ELF-1 (cell line): ENCODE results near the gene MPZ.
"Not testable (repeated sequence)": the region's sequence is repeated elsewhere in the genome, so short reads cannot be mapped to it uniquely, and the experiment has no call there.

ENCODE experiments used
- DNase-seq: peaks from one replicate; pipeline ENCODE4 v3.0.0-alpha.2; 2016; ENCODE audit warnings: low read depth, low spot score

Gene MPZ

GRCh38 chr1:161255955-161256520 lies 53.7 kb downstream of the MPZ start:
- DNase-seq = not testable (repeated sequence)

- not testable (repeated sequence) for DNase-seq
These were observed 54.5 kb downstream of the MPZ start for GRCh38 chr1:161255302-161255701.
